ENCODE results near the gene RFT1. TPM values are rescaled to one million over a fixed set of nuclear protein-coding genes. Genes with fewer than 3 reads are reported as not detected.

The RFT1 gene
- total and polyA plus RNA-seq, 2 of the 13 experiments (the other 11 are each of a cell fraction or from before 2014, with no cell fraction given) = 23.2 to 37.0 TPM

DNA sequence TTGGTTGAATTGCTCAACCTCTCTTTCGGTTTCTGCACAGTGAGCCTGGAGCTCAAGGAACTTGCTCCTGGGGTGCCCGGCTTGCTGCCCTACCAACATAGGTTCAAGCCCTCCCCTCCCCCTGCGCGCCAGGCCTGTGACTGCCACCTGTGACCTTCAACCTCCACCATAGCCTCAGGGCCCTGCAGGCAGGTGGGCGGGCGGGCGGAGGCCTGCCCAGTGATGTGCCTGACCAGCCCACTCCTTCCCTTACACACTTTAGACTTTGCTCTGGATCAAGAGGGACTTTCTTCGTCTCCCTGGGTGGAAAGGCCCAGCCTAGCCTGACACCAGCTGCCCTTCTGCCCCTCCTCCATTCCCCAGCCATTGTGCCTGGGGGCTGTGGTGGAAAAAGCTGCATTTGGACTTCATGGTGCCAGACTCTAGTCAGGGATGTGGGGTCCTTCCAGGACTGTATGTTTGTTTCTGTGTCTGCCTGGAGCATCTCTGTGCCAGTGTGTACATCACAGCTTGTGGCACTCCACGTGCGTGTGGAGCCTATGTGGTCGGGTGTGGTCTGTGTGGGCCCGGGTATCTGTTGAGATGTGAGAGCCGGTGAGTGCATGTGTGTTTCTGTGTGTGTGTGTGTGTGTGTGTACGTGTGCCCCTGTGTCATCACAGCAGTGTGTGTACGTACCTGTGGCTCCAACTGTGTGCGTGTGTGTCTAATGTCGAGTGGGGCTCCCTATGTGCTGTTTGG, 40.3 kb upstream of the RFT1 start (continued):
- TF ChIP-seq MTERF4 (CRISPR knock-in tag; IDR thresholded peaks at IDR 0.05) (0 out of 2 replicates have a peak, but pooled peaks have one; percentile 58), THAP11 (CRISPR knock-in tag; IDR thresholded peaks at IDR 0.05) (peak; percentile 51), ZNF33A (CRISPR knock-in tag; IDR thresholded peaks at IDR 0.05; ENCODE audit: borderline replicate concordance) (no peak), TEAD3 (CRISPR knock-in tag; optimal IDR thresholded peaks at IDR 0.05; ENCODE audit: borderline replicate concordance) (peak; percentile 63), ZFP82 (CRISPR knock-in tag; IDR thresholded peaks at IDR 0.05; ENCODE audit: borderline replicate concordance) (no peak), REPIN1 (CRISPR knock-in tag; IDR thresholded peaks at IDR 0.05; ENCODE audit: borderline replicate concordance, low read depth) (peak; percentile 61; the same call in 1 of the 2 replicates), ZNF331 (CRISPR knock-in tag; IDR thresholded peaks at IDR 0.05) (peak; percentile 43; the same call in 1 of the 2 replicates), ZNF547 (CRISPR knock-in tag; IDR thresholded peaks at IDR 0.05) (no peak), MEIS2 (CRISPR knock-in tag; IDR thresholded peaks at IDR 0.05) (peak; percentile 56; the same call in 1 of the 2 replicates), ESRRA (CRISPR knock-in tag; IDR thresholded peaks at IDR 0.05; ENCODE audit: low read depth) (peak; percentile 77; the same call in 1 of the 2 replicates), ZNF326 (CRISPR knock-in tag; IDR thresholded peaks at IDR 0.05; ENCODE audit: borderline replicate concordance) (no peak), SATB2 (CRISPR knock-in tag; IDR thresholded peaks at IDR 0.05) (no peak), ZNF484 (CRISPR knock-in tag; IDR thresholded peaks at IDR 0.05; ENCODE audit: borderline replicate concordance, low read depth) (no peak), GMEB1 (CRISPR knock-in tag; IDR thresholded peaks at IDR 0.05; ENCODE audit: borderline replicate concordance) (no peak), TSC22D2 (CRISPR knock-in tag; IDR thresholded peaks at IDR 0.05; ENCODE audit: borderline replicate concordance) (no peak), ZNF354B (CRISPR knock-in tag; IDR thresholded peaks at IDR 0.05) (no peak)
- TF ChIP-seq, protein P1, sequence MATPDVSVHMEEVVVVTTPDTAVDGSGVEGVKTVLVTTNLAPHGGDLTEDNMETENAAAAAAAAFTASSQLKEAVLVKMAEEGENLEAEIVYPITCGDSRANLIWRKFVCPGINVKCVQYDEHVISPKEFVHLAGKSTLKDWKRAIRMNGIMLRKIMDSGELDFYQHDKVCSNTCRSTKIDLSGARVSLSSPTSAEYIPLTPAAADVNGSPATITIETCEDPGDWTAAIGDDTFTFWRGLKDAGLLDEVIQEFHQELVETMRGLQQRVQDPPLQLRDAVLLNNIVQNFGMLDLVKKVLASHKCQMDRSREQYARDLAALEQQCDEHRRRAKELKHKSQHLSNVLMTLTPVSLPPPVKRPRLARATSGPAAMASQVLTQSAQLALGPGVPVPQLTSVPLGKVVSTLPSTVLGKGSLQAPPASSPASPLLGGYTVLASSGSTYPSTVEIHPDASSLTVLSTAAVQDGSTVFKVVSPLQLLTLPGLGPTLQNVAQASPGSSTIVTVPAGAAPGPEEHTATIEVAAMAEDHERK (CRISPR knock-in tag; IDR thresholded peaks at IDR 0.05; ENCODE audit: low read depth) = no peak
- TF ChIP-seq, protein P2, sequence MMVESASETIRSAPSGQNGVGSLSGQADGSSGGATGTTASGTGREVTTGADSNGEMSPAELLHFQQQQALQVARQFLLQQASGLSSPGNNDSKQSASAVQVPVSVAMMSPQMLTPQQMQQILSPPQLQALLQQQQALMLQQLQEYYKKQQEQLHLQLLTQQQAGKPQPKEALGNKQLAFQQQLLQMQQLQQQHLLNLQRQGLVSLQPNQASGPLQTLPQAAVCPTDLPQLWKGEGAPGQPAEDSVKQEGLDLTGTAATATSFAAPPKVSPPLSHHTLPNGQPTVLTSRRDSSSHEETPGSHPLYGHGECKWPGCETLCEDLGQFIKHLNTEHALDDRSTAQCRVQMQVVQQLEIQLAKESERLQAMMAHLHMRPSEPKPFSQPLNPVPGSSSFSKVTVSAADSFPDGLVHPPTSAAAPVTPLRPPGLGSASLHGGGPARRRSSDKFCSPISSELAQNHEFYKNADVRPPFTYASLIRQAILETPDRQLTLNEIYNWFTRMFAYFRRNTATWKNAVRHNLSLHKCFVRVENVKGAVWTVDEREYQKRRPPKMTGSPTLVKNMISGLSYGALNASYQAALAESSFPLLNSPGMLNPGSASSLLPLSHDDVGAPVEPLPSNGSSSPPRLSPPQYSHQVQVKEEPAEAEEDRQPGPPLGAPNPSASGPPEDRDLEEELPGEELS (CRISPR knock-in tag; IDR thresholded peaks at IDR 0.05) = peak; percentile 63
- TF ChIP-seq, protein P3, sequence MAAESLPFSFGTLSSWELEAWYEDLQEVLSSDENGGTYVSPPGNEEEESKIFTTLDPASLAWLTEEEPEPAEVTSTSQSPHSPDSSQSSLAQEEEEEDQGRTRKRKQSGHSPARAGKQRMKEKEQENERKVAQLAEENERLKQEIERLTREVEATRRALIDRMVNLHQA (CRISPR knock-in tag; IDR thresholded peaks at IDR 0.05) = no peak
